Kidney (tissue), 14 donors: ENCODE data around the gene SPIB. TPM values are rescaled to one million over a fixed set of nuclear protein-coding genes. Genes with fewer than 3 reads are reported as not detected.
A peak's percentile ranks its signal among the peaks of the same experiment; 100 is the strongest.

Experiments
- DNase-seq, 5 donors: peaks; one replicate each; pipeline ENCODE4 v3.0.0-alpha.2; 2013 to 2020
- FAIRE-seq: peaks from 2 replicates; lab custom pipeline; 2012; peaks lifted over from hg19 to GRCh38; lab: Jason Lieb, UNC
- H3K27ac ChIP-seq, 2 donors: one replicate each; pipeline ENCODE4 v1.7.0; 2013; ENCODE audit warnings: low read depth in 2 of 2, low read length in 2 of 2, inconsistent platforms in 1 of 2
- H3K27me3 ChIP-seq: one replicate; pipeline ENCODE4 v1.7.1; 2013; ENCODE audit warnings: low read length, inconsistent platforms; ENCODE audit not compliant: control insufficient read depth, insufficient read depth
- H3K36me3 ChIP-seq, 3 donors: one replicate each; pipeline versions ENCODE4 v1.7.0 to v1.7.1; 2013; ENCODE audit warnings: low read length in 3 of 3, control low read depth in 1 of 3, inconsistent platforms in 1 of 3; ENCODE audit not compliant: insufficient read depth in 3 of 3, control insufficient read depth in 2 of 3
- H3K4me1 ChIP-seq, 3 donors: one replicate each; pipeline versions ENCODE4 v1.7.0 to v1.7.1; 2013; ENCODE audit warnings: low read length in 3 of 3, inconsistent platforms in 1 of 3, low read depth in 1 of 3; ENCODE audit not compliant: control insufficient read depth in 2 of 3, insufficient read depth in 2 of 3
- H3K4me3 ChIP-seq, 3 donors: one replicate each; pipeline versions ENCODE4 v1.7.0 to v1.8.1; 2013; ENCODE audit warnings: low read length in 3 of 3, control low read depth in 1 of 3, inconsistent platforms in 1 of 3
- H3K9ac ChIP-seq, 3 donors: one replicate each; pipeline versions ENCODE4 v1.7.0 to v1.7.1; 2013; ENCODE audit warnings: low read length in 3 of 3, control low read depth in 1 of 3, inconsistent platforms in 1 of 3
- H3K9me3 ChIP-seq, 3 donors: one replicate each; pipeline versions ENCODE4 v1.7.0 to v1.7.1; 2013; ENCODE audit warnings: low read length in 3 of 3, control low read depth in 1 of 3, inconsistent platforms in 1 of 3; ENCODE audit not compliant: control insufficient read depth in 2 of 3, insufficient read depth in 1 of 3
- intact Hi-C: fragments of 100-400 bp; cut with DNase I; formaldehyde crosslinking; loops from one replicate; pipeline ENCODE4 v1.11.1; 2022
- polyA plus RNA-seq: library from polyadenylated mRNA; stranded (reverse); fragments of 350-450 nt; fragmentation: Illumina TruSeq; extraction: RNeasy Lipid Tissue Mini Kit (QIAGEN cat#74804); gene quantifications from one replicate; pipeline ENCODE4 v1.2.3, GENCODE V29; 2014; ENCODE audit warnings: low read depth, low replicate concordance; ENCODE audit not compliant: insufficient read depth
- total RNA-seq: library from RNA; stranded (reverse); fragmentation: NEBNext Ultra II Directional; extraction: Animal tissue kit (Norgen Biotek cat#: 25700); gene quantifications from one replicate; pipeline ENCODE4 v1.2.1, GENCODE V29; 2021
- TF ChIP-seq, protein P1 (sequence below): IDR thresholded peaks from 3 replicates; pipeline ENCODE4 v1.5.1; 2012; ENCODE audit warnings: mild to moderate bottlenecking, moderate library complexity, borderline replicate concordance; ENCODE audit not compliant: insufficient read depth; ENCODE audit errors: extremely low read depth
- donor health status: control.
- donor health status: control.
- donor health status: control.
- donor health status: control.
- donor health status: control.
- donor health status: DM: yes; HTN: yes; CAD: no.
- donor health status: Normal renal cell carcinoma (clear cell type).

SPIB gene
- total and polyA plus RNA-seq, 2 donors from 2014 or later, result 1.1 TPM; not detected in 1

GRCh38 chr19:50381881-50382729 lies 36.6 kb upstream of the SPIB start:
- TF ChIP-seq, protein P1, sequence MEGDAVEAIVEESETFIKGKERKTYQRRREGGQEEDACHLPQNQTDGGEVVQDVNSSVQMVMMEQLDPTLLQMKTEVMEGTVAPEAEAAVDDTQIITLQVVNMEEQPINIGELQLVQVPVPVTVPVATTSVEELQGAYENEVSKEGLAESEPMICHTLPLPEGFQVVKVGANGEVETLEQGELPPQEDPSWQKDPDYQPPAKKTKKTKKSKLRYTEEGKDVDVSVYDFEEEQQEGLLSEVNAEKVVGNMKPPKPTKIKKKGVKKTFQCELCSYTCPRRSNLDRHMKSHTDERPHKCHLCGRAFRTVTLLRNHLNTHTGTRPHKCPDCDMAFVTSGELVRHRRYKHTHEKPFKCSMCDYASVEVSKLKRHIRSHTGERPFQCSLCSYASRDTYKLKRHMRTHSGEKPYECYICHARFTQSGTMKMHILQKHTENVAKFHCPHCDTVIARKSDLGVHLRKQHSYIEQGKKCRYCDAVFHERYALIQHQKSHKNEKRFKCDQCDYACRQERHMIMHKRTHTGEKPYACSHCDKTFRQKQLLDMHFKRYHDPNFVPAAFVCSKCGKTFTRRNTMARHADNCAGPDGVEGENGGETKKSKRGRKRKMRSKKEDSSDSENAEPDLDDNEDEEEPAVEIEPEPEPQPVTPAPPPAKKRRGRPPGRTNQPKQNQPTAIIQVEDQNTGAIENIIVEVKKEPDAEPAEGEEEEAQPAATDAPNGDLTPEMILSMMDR, result no peak
- no peak overlapping the region for H3K9ac ChIP-seq
- FAIRE-seq (no peak), DNase-seq (peak in 1 of 5 donors; percentile 65)
- H3K27me3 ChIP-seq, result no peaks in the 10 kb centered on the region
- peaks cover 0 to 32% (median 18%) of the 10 kb centered on the region in 3 donors for H3K36me3 ChIP-seq
- no peak overlapping the region for H3K27ac ChIP-seq
- H3K4me3 ChIP-seq, result no peak overlapping the region
- H3K9me3 ChIP-seq, result no peaks in the 10 kb centered on the region
- H3K4me1 ChIP-seq, result peaks cover 0 to 10% (median 0%) of the 10 kb centered on the region in 3 donors
- intact Hi-C loops, result no loop called here

GRCh38 chr19:50383001-50383851 lies 35.5 kb upstream of the SPIB start:
- peaks cover 0 to 10% (median 0%) of the 10 kb centered on the region in 3 donors for H3K4me1 ChIP-seq
- TF ChIP-seq, protein P1, result no peak
- intact Hi-C loops, result no loop called here
- DNase-seq, result peak in 2 of 5 donors; percentile 54 to 59
- peaks cover 0 to 23% (median 18%) of the 10 kb centered on the region in 3 donors for H3K36me3 ChIP-seq
- H3K27me3 ChIP-seq, result no peaks in the 10 kb centered on the region
- H3K9me3 ChIP-seq, result no peaks in the 10 kb centered on the region
- peak overlapping the region; percentile 33 to 61 (median 42) for H3K9ac ChIP-seq
- peak overlapping the region; percentile 19 to 86 (median 50) for H3K4me3 ChIP-seq
- FAIRE-seq, result no peak
- H3K27ac ChIP-seq, result peak overlapping the region; percentile 83 to 85

GRCh38 chr19:50383852-50384684 lies 34.7 kb upstream of the SPIB start, which contains the start of gene POLD1:
Gene POLD1 (plus strand): TSS chr19:50384347. CDS start chr19:50398852, 14,505 bp downstream.
- intact Hi-C loops, result no loop called here
- Histone ChIP-seq H3K4me3 (peak within 1 kb of the TSS; percentile 77 to 86 (median 85)), H3K27me3 (no peaks in the 10 kb centered on the region), H3K4me1 (peaks cover 0 to 10% (median 0%) of the 10 kb centered on the region in 3 donors), H3K27ac (peak within 1 kb of the TSS; percentile 83 to 85), H3K9ac (peak within 1 kb of the TSS; percentile 54 to 75 (median 61)), H3K9me3 (no peaks in the 10 kb centered on the region), H3K36me3 (peaks cover 0 to 16% (median 15%) of the 10 kb centered on the region in 3 donors)
- DNase-seq (peak; percentile 98 to 99 (median 99)), FAIRE-seq (no peak)
- TF ChIP-seq, protein P1, result peak; percentile 1
